PC-9 (cell line): ENCODE results near the gene NBEA. TPM values are rescaled to one million over a fixed set of nuclear protein-coding genes. Genes with fewer than 3 reads are reported as not detected.

Experiments used
- BruUV-seq: library from RNA; stranded (reverse); fragments of 400-500 nt; replicated peaks from 2 replicates; lab custom pipeline; 2021; lab: Mats Ljungman, UMichigan
- CTCF ChIA-PET: fragments of 300-600 bp; sonication (Branson Sonifier 250); formaldehyde crosslinking; loops from one replicate; lab custom pipeline; 2022; ENCODE audit warnings: antibody characterized with exemption; lab: Charles Lee
- POLR2A ChIA-PET: fragments of 300-600 bp; sonication (Branson Sonifier 250); formaldehyde crosslinking; loops from one replicate; lab custom pipeline; 2022; ENCODE audit warnings: antibody characterized with exemption; ENCODE audit not compliant: unreplicated experiment; lab: Charles Lee
- DNase-seq, 2 experiments: peaks; one replicate each; pipeline versions ENCODE4 v3.0.0 to v3.0.0-alpha.2; 2015 to 2022; ENCODE audit warnings: mixed read lengths in 1 of 2
- H2AFZ ChIP-seq: fragments of 200-600 bp; sonication (generic); 2 replicates; pipeline ENCODE4 v1.8.1; 2017; ENCODE audit warnings: antibody characterized with exemption
- H3F3A ChIP-seq: fragments of 200-600 bp; sonication (generic); 2 replicates; pipeline ENCODE4 v1.8.1; 2017; ENCODE audit warnings: antibody characterized with exemption, mild to moderate bottlenecking, low read depth; ENCODE audit not compliant: insufficient read depth
- H3K27ac ChIP-seq: fragments of 200-600 bp; sonication (generic); 2 replicates; pipeline ENCODE4 v1.6.1; 2016; ENCODE audit warnings: mixed run types
- H3K27me3 ChIP-seq: fragments of 200-600 bp; sonication (generic); 2 replicates; pipeline ENCODE4 v1.6.1; 2016; ENCODE audit warnings: low read depth, mixed run types; ENCODE audit not compliant: insufficient read depth
- H3K36me3 ChIP-seq: fragments of 200-600 bp; sonication (generic); 2 replicates; pipeline ENCODE4 v1.6.1; 2016; ENCODE audit warnings: low read depth, mixed run types
- H3K4me1 ChIP-seq: fragments of 200-600 bp; sonication (generic); replicated peaks from 2 replicates; pipeline ENCODE4 v1.6.1; 2016; ENCODE audit warnings: mixed run types; ENCODE audit not compliant: insufficient read depth
- H3K4me2 ChIP-seq: fragments of 200-600 bp; sonication (generic); 2 replicates; pipeline ENCODE4 v1.6.1; 2017; ENCODE audit warnings: mixed run types
- H3K4me3 ChIP-seq: fragments of 200-600 bp; sonication (generic); 2 replicates; pipeline ENCODE4 v1.6.1; 2016; ENCODE audit warnings: mixed run types
- H3K79me2 ChIP-seq: fragments of 200-600 bp; sonication (generic); 2 replicates; pipeline ENCODE4 v1.6.1; 2017; ENCODE audit warnings: low read depth, mixed run types
- H3K9me2 ChIP-seq: fragments of 200-600 bp; sonication (generic); 2 replicates; pipeline ENCODE4 v1.8.1; 2017; ENCODE audit warnings: mild to moderate bottlenecking; ENCODE audit not compliant: insufficient read depth
- H3K9me3 ChIP-seq: fragments of 200-600 bp; sonication (generic); 2 replicates; pipeline ENCODE4 v1.8.1; 2016; ENCODE audit warnings: low read depth; ENCODE audit not compliant: insufficient read depth
- H4K20me1 ChIP-seq: fragments of 200-600 bp; sonication (generic); 2 replicates; pipeline ENCODE4 v1.8.1; 2017; ENCODE audit not compliant: insufficient read depth
- EZH2 ChIP-seq: fragments of 200-600 bp; sonication (generic); IDR thresholded peaks from 2 replicates; pipeline ENCODE4 v1.8.0; 2017; ENCODE audit warnings: antibody characterized with exemption, low read depth
- intact Hi-C: fragments of 100-400 bp; cut with micrococcal nuclease; formaldehyde crosslinking; loops from one replicate; pipeline ENCODE4 v1.10.0; 2022; ENCODE audit not compliant: unreplicated experiment
- total RNA-seq: library from RNA; stranded (reverse); gene quantifications from 2 replicates; pipeline ENCODE4 v1.2.3, GENCODE V29; 2021
- TF ChIP-seq, protein P1 (sequence below): fragments of 200-600 bp; sonication (generic); conservative IDR thresholded peaks from 2 replicates; pipeline ENCODE4 v1.6.1; 2017; ENCODE audit warnings: mixed run types, antibody characterized with exemption, mild to moderate bottlenecking, moderate library complexity

Gene NBEA
- total RNA-seq, 1 experiment from 2014 or later = 4.0 TPM

DNA sequence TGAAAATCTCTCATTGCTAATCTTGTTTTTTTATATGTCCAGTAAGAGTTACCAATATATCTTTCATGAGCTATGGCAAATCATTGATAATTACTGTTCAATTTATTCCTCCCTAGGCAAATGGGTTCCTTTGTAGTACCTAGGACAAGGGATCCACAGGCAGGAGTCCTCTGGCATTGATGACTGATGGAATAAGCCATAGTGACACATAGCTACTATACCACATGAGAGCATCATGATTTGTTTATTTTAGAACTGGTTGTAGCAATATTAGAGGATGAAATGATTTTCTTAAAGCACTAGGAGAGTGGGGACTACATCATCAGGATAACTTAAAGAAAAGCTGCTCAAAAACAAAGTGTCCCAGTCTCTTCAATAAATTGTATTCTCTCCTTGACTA lies 556.2 kb downstream of the NBEA start:
- intact Hi-C loops = no loop called here
- Histone ChIP-seq H3K9me3 (no peaks in the 10 kb centered on the region), H4K20me1 (no peaks in the 10 kb centered on the region), H2AFZ (no peak overlapping the region), H3K9me2 (no peaks in the 10 kb centered on the region), H3K27me3 (no peaks in the 10 kb centered on the region), H3K4me2 (no peak overlapping the region), H3K27ac (no peak overlapping the region), H3K4me3 (no peak overlapping the region), H3K79me2 (no peaks in the 10 kb centered on the region), H3K4me1 (no peaks in the 10 kb centered on the region), H3F3A (no peaks in the 10 kb centered on the region), H3K36me3 (no peaks in the 10 kb centered on the region)
- BruUV-seq = no TSS peak
- POLR2A ChIA-PET = no interaction called here
- CTCF ChIA-PET = no interaction called here
- no peak for DNase-seq
- TF ChIP-seq, protein P1, sequence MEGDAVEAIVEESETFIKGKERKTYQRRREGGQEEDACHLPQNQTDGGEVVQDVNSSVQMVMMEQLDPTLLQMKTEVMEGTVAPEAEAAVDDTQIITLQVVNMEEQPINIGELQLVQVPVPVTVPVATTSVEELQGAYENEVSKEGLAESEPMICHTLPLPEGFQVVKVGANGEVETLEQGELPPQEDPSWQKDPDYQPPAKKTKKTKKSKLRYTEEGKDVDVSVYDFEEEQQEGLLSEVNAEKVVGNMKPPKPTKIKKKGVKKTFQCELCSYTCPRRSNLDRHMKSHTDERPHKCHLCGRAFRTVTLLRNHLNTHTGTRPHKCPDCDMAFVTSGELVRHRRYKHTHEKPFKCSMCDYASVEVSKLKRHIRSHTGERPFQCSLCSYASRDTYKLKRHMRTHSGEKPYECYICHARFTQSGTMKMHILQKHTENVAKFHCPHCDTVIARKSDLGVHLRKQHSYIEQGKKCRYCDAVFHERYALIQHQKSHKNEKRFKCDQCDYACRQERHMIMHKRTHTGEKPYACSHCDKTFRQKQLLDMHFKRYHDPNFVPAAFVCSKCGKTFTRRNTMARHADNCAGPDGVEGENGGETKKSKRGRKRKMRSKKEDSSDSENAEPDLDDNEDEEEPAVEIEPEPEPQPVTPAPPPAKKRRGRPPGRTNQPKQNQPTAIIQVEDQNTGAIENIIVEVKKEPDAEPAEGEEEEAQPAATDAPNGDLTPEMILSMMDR = no peak
- TF ChIP-seq EZH2 = no peak

DNA sequence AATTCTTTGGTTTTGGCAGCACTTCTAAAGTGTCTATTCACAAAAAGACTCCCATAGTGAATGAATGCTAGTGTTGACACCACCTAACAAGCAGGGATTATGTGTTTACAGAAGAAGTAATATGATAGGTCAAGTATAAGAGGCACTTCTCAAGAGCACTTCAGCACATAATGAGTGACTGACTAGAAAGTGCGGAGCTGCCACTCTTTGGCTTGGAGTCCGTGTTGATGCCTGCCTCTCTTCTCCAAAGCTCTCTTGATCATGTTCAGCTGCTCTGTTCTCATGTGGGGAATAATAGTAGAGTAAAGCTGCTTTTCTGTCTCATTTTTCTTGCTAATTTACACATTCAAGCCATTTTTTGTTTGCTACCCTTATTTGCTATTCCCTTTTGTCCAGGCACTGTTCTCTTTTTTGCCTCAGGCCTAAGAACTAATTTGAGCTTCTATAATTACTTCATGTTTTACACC lies 557.2 kb downstream of the NBEA start:
- Histone ChIP-seq H3K4me2 (no peak overlapping the region), H3K9me3 (no peaks in the 10 kb centered on the region), H3K27ac (no peak overlapping the region), H4K20me1 (no peaks in the 10 kb centered on the region), H3K4me3 (no peak overlapping the region), H3F3A (no peaks in the 10 kb centered on the region), H3K9me2 (no peaks in the 10 kb centered on the region), H3K4me1 (no peaks in the 10 kb centered on the region), H3K27me3 (no peaks in the 10 kb centered on the region), H3K36me3 (no peaks in the 10 kb centered on the region), H2AFZ (no peak overlapping the region), H3K79me2 (no peaks in the 10 kb centered on the region)
- no peak for DNase-seq
- TF ChIP-seq, protein P1 = no peak
- TF ChIP-seq EZH2 = no peak
- POLR2A ChIA-PET = no interaction called here
- BruUV-seq = no TSS peak
- CTCF ChIA-PET = no interaction called here
- intact Hi-C loops = no loop called here

DNA sequence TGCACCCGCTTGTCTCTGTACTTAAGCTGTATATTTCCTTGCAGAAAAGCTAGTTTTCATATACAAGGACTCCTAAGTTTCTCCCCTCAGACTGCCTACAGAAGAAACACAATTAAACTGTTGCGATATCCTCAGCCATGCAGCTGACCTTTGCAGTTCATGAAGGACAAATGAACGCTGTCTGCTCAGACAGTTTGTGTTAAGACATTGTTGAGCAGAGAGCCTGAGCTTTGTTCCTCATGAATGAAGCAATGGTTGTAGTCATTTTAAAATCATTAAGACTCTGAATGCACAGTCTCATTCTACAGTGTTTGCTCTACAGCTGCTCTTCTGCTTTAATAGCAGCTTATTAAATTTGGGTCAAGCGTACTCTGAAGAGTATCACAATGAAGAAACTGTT lies 557.6 kb downstream of the NBEA start:
- H4K20me1 ChIP-seq = no peaks in the 10 kb centered on the region
- no peak for DNase-seq
- ChIA-PET POLR2A (no interaction called here), CTCF (no interaction called here)
- H3K79me2 ChIP-seq = no peaks in the 10 kb centered on the region
- no TSS peak for BruUV-seq
- H3K27ac ChIP-seq = no peak overlapping the region
- TF ChIP-seq, protein P1 = no peak
- TF ChIP-seq EZH2 = no peak
- H3K4me1 ChIP-seq = no peaks in the 10 kb centered on the region
- no peaks in the 10 kb centered on the region for H3F3A ChIP-seq
- H3K9me2 ChIP-seq = no peaks in the 10 kb centered on the region
- H3K4me2 ChIP-seq = no peak overlapping the region
- no peaks in the 10 kb centered on the region for H3K36me3 ChIP-seq
- H3K9me3 ChIP-seq = no peaks in the 10 kb centered on the region
- H3K4me3 ChIP-seq = no peak overlapping the region
- H2AFZ ChIP-seq = no peak overlapping the region
- intact Hi-C loops = no loop called here
- H3K27me3 ChIP-seq = no peaks in the 10 kb centered on the region
